Activated CD4-positive, CD25-positive, alpha-beta regulatory T cell (primary cell): Measurements from ENCODE around the gene CDHR5.
A peak's percentile ranks its signal among the peaks of the same experiment; 100 is the strongest.
"Not testable (repeated sequence)": the region's sequence is repeated elsewhere in the genome, so short reads cannot be mapped to it uniquely, and the experiment has no call there.

ENCODE experiments used
- DNase-seq, 4 experiments: peaks; one replicate each; lab custom pipeline; 2025; lab: John Stamatoyannopoulos, UW

Gene CDHR5

DNA sequence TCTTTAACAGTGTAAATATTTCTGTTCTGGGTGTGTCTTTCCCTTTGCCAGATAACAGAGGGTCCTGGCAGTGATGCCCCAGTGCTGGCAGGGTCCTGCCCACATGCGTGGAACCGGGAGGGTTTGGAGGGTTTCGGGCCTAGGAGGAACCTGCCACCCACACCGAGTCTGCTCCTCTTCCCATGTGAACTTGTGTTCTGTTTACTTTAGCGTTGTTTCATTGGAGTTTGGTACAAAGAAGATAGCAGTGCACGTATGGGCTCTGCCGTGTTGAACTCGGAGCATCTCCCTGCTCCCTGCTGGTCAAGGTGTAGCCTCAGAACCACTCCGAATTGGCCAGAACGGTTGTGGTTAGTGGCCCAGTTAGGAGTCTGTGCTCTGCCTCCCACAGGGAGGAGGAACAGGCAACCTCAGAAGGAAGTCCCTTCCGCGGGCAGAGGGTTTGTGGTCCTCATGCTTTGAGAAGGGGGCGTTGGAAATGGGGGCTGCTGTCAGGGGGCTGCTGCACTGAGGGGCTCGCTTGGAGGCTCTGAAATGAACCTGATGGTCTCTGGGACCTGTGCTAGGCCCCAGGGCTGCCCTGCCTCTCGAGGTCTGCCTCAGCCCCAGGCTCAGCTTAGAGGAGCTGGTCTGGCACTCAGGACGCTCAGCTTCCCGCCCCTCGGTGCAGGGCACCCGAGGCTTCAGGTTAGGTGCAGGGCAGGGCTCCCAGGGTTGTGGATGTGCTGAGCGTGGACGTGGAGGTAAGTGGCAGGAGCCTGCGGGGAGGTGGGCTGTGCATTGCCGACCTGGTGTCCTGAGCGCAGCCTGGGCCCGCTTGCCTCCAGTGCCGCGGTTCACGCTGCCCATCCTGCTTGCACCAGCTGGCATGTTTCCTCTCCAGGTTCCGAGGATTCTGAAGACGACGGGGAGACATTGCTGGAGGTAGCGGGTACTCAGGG lies 38.1 kb downstream of the CDHR5 start:
- no peak for DNase-seq

DNA sequence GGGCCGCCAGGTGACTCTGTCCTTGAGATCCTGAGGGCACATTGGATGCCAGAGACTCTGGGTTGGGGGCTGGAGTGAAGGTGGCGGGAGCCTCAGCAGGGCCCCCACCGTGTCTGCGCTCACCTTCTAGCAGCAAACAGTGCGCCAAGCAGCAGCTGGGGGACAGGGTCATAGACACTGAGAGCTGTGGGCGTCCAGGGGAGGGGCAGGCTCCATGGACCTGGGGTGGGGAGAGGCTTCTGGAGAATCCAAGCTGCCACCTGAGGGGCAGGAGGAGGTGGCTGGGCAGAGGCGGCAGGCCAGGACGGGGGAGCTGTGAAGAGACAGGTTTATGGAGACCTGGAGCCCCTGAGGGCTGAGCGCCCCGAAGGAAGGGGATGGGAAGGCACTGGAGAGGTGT lies 40.5 kb downstream of the CDHR5 start:
- DNase-seq: no peak

DNA sequence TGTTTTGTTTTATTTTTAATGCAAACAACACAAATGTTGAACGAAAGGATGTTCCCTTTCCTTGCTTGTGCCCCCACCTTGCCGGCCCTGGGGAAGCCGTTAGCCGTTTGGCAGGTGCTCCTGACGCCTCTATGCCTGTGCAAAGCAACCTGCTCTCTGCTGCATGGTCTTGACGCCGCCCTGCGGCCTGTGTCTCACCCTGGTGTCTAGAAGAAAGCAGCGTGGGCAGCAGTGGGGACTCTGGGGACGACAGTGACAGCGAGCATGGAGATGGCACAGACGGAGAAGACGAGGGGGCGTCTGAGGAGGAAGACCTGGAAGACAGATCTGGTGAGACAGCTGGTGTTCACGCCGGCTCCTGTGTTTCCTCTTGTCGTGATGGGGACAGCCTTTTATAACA lies 43.0 kb downstream of the CDHR5 start:
- DNase-seq: no peak

DNA sequence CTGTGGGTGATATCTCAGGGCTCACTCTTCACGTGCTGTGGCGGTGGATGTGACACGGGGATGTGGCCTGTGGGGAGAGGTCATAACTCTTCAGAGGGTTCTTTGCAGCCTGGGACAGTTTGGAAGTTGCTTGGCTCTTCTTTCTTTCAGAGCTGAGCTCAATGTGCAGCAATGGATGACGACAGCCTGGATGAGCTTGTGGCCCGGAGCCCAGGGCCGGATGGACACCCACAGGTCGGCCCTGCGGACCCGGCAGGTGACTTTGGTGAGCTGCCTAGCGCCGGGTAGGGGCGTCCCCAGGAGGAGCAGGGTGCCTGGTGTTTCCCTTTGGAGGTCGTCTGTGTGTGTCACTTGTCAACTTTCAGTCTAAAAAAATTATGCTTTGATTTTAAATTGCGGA lies 43.4 kb downstream of the CDHR5 start:
- no peak for DNase-seq

DNA sequence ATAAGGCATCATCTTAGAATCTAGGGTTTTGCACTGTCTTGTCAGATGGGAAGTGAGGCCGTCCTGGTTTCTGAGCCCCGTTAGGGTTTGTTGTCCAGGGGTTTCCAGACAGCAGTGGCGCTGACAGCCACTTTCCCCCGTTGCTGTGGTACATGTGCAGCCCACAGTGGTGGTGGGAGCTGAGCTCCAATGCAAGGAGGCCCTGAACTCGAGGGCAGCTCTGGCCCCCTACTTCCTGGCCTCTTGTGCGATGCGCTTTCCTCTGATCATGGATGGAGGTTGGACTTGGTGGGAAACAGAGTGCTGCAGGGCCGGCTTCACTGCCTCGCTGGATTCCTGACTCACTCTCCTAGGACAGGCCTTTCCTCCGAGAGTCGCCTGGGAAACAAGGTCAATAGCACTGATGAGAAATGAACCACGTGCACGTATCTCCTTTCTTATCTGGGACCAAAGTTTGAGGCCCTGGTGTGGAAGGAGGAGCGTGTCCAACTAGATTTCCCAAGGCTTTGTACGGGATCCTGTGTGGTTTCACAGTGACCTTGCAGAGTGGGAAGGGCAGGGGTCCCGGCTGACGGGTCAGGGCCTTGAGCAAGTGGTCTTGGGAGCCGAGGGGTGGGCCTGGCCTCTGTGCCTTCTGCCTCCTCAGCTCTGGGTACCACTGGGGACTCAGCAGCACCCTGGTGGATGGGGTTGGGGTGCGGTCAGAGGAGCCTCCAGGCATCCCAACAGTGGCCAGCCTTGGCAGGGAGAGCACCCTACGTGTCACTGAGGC lies 44.7 kb downstream of the CDHR5 start:
- no peak for DNase-seq

DNA sequence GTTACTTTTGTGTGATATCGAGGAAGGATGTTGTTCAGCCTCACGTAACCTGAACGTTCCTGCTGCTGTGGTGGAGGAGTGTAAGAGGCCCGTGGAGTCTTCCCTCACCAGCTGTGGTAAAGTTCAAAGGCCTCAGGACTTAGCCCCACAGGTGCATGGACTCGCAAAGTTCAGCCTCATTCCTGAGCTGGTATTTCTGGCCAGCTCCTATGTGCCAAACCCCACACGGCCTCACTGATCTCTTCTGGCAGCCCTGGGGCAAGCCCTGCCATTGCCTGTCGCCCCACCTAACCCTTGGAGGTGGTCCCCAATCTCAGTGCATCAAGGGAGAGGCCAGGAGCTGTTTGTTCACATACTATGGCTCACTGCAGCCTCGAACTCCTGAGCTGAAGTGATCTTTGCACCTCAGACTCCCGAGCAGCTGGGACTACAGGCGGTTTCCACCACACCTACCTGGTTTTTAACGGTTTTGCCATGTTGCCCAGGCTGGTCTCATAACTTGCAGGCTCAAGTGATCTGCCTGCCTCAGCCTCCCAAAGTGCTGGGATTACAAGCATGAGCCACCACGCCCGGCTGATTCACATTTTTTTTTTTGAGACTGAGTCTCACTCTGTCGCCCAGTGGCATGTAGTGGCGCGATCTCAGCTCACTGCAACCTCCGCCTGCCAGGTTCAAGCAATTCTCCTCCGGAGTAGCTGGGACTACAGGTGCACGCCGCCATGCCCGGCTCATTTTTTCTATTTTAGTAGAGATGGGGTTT lies 46.3 kb downstream of the CDHR5 start:
- DNase-seq: no peak

DNA sequence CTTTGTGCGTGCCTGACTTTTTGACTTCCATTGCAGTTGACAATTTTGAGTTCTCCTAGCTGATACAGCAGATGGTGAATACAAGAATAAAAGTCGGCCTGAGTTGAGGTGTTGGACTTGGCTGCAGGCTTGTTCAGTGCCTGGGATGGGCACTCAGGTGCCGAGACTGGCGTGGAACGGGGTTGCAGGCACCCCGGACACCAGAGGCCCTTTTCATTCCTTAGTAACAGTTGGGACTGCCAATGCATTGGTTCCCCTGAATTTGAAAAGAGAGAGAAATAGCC lies 47.2 kb downstream of the CDHR5 start:
- DNase-seq: no peak

DNA sequence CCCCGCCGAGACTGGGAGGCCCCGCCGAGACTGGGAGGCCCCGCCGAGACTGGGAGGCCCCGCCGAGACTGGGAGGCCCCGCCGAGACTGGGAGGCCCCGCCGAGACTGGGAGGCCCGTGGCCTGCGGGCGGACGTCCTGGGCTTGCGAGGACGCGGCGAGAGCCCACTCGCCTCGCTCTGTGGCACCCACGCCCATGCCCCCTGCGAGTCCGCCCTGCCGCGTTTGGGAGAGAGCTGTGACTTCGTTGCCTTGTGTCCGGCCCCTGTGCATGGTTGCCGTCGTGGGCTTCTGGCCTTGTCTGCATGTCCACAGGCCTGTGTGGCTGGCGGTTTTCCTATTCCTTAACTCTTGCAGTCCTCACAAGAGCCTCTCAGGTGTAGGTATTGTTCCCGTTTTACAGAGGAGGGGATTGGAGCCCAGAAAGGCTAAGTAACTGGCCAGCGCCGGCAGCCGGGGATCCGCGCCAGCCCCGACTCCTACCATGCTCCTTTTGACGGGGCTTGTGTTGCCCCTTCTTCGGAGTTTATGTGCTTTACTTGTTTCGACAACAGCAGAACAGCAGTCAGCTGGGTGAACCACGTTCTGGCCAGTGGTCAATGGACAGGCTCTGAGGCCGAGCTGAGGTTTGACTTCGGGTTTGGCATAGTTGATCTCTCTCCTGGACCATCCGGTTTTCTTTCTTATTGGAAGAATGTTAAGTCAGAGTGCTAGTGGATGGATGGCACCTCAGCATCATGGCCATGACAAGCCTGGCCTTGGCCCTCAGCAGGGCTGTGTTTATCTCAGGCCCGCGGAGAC lies 47.7 kb downstream of the CDHR5 start:
- DNase-seq: no peak

DNA sequence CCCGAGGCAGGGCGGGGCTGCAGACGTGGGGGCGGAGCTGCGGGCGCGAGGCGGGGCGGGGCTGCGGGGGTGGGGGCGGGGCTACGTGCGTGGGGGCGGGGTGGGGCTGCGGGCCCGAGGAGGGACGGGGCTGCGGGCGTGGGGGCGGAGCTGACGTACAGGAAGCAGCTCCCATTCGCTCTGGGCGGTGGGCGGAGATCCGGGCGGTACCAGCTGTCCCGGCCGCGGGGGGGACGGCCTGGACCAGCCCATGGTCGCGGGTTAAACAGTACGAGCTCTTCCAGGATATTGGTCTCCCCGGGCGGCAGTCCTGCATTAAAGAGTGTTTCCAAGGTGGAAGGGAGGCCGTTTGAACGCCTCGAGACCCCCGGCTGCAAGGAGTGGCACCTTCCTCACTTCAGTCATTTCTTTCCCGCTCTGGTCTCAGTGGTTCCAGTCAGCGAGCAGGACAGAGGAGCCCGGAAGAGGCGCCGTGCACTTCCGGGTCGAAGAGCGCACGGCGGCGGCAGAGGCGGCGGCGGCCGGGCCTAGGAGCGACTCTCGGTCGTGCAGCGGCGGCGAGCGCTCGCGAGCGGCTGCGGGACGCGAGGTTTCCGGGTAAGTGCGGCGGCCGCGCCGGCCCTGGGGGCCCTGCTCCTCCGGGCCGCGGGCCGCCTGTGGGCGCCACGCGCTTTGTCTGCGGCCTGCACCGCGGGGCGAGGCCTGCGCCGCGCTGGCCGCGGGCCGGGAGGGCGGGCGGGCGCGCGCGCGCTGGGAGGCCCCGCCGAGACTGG lies 48.6 kb downstream of the CDHR5 start, which contains the start of gene PHRF1:
TSS of gene PHRF1 (plus strand) at position 475 of the 773 bp plus-strand sequence. CDS start 5,043 bp downstream, outside the sequence.
- peak; percentile 86 to 94 (median 91) for DNase-seq

DNA sequence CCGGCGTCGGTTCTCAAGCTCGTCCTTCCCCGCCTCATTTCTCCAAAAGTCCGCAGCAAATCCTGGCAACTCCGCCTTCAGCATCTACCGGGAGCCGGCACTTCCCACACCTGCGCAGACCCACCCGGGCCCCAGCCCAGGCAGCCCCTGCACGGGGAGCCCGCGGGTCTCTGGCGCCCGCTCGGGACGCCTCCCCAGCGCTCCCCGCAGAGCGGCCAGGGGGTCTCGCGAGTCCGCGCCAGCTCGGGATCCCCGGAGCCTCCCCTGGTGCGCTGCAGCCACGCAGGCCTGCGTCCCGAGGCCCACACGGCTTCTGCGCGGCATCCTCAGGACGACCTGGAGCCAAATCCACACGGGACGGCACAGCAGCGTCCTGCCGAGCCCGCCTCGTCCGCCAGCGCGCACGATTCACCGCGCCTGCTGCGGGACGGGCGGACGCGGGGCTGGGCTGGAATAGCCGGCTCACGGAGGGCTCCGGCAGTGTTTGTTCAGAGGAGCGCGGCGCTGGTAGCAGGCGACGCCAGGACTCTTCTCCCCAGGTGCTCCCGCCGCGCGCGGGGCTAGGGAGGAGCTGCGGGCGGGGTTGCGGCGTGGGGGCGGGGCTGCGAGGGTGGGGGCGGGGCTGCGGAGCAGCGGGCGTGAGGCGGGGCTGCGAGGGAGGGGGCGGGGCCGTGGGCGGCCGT lies 49.3 kb downstream of the CDHR5 start:
- no peak for DNase-seq

DNA sequence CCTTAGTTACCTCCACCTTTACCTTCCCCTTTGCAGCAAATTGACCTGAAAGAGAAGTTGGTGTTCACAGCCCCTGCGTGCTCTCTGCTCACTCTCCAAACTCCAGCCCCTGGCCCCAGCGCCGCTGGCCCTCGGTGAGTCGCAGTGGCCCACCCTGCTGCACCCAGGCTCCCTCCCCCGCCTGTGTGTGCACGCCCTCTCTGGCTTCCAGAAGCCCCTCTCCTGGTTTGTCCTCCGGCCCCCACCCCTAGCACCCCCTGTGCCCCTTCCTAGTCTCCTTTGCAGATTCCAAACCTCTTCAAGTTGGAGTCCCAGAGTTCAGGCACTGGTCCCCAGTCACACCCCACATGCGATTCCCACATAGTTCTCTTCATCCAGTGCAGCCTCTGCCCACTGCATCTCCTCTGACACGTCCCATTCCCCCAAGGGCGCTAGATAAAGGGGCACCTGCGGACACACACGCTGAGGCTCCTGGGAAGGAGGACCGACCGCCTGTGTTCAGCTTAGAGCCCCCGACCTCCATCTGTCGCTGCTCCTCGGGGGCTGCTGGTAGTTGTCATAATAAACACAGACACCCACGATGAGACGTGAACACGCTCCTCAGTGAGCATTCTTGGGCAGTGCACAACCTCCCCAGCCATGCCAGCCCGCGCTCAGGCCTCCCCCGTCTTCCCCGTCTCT lies 50.0 kb downstream of the CDHR5 start:
- no peak for DNase-seq

DNA sequence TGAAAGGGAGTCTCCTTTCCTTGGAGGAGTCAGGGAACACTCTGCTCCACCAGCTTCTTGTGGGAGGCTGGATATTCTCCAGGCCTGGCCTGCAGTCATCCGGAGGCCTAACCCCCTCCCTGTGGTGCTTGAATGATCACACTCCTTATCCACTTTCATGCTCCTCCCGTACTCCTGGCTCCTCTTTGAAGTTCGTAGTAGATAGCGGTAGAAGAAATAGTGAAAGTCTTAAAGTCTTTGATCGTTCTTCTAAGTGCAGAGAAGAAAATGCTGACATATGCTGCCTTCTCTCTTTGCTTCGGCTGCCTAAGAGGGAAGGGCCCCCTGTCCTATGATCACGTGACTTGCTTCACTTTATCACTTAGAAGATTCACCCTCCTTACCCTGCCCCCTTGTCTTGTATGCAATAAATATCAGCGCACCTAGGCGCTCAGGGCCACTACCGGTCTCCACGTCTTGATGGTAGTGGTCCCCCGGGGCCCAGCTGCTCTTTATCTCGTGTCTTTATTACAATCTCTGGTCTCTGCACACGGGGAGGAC lies 50.7 kb downstream of the CDHR5 start:
- DNase-seq: not testable (repeated sequence)

DNA sequence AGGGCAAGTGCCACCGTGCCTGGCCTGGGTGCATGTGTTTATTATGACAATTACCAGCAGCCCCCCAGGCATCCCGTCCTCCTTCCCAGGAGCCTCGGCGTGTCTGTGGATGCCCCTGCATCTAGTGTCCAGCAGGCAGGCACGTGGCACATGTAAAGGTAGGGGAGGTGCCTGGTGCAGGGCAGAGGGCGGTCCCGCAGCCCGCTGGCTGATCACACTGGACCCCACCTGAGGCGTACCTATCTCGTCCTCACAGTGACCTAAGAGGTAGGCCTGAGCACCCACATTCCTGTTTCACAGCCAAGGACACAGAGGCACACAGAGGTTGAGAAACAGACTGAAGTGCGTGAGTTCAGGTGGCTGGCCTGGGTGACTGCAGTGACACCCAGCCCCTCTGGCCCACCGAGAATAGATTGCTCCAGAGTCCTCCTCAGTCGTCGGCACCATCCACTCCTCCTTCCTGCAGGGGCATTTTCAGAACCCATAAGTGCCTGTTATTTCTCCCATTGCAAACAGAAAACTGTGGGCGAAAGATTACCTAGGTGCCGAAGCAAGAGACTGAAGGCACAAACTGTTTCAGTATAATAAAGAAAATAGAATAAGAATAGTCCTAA lies 51.5 kb downstream of the CDHR5 start:
- DNase-seq: no peak

DNA sequence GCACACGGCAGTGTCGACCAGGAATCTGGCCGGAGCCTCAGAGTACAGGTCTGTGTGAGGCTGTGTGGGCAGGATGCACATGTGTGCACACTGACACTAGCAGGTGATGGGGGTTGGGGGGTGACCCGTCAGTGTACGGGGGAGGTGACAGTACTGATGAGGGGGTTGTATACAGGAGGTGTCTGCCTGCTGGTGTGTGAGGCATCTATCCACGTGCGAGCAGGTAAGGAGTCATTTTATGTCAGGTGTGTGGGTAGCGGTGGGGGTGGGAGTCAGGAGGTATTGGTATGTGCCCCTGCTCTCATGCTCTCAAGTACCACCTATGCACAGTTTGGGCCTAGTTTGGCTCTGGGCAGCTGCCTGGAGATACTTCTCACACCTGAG lies 53.0 kb downstream of the CDHR5 start:
- no peak for DNase-seq

DNA sequence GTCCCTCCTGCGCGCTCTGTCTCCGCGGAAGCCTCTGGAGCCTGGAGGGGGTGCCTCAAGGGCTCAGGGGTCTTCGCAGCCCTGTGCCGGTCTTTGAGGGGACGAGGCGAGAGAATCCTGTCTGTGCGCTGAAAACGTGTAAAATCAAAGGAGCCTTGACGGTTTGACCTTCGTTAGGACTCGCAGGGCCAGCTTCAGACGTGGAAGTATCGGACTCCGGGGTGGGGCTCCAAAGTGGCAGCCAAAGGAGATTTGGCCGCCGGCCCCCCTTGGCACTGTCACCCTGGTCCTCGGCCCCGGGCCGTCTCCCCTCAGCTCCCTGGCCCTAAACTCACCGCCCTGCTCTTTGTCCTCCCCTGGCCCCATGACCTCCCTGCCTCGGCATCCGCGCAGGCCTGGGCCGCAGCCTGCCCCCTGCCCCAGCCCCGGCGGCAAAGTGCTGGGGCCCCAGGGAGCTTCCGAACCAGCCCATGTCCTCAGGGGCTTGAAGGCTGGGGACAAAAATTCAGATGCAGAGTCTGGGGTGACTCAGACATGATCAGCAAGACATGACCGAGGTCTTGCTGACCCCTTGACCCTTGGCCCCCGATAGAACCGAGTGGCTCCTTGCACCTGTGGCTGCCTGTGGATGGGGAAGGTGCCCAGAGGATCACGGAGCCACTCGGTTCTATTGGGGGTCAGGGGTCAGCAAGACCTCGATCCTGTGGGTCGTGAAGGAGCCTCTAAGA lies 55.4 kb downstream of the CDHR5 start:
- DNase-seq: no peak

DNA sequence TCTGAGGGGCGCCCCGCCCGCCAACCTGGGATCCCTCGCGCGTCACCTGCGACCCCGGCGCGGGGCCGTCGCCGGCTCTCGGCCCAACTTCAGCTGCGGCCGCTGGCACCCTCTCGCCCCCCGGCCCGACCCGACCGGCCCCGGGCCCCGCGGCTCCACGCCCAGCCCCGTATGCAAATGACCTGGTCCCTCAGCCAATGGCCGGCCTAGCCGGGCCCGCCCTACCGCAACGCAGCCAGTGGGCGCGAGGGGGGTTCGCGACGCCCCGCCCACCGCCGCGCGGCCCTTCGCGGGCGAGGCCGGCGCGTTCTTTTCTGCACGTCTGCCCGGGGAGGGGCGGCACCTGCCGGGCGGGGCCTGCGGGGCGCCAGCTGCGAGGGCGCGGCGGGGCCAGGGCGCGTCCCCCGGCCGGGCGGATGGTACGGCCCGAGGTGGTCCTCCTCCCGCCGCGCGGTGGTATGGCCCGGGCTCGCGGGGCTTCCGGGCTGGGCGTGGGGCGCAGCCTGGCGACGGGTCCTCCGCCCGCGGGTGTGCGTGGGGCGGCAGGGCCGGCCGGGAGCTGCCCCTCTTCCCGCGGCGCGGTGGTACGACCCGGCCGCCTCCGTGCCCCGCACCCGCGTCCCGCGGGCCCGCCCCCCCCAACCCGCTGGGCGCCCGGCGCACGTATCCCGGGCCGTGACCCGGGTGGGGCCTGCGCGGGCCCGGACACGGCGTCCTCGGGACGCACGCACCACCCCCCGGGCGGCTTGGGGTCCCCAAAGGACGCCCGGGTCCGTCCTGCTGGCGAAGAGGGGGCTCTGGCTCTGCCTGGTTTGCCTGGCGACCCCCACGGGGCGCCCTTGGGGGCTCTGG lies 56.2 kb downstream of the CDHR5 start:
- DNase-seq: peak; percentile 78 to 93 (median 90)

DNA sequence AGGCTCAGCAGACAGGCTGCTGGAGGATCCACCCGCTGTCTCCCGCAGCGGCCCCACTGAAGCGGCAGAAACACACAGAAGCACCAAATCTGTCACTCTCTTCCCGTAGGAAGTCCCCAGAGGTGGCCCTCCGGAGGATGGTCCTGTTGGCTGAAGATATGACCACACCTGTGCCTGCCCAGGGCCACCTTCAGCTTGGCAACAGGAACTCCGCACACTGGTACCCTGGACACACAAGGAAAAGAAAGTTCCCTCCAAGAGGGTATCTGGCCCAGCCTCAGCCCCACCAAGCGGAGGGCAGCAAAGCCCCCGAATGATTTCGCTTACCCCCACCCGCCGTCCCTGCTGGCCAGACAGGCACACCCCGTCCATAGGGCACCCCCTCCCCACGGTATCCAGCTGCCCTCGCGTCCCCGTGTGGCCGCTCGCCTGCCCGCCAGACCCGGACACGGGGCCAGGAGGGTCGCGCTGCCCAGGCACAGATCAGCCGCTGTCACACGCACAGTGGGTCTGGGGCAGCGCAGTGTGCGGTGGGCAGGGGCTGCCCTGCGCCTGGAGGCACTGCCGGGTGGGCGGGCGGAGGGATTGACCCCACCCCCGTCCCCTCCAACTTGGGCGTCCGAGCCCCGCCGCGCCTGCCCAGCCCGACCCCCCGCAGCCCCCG lies 57.0 kb downstream of the CDHR5 start:
- no peak for DNase-seq
